Measurements from ENCODE around the gene FAM162A.

Gene FAM162A

DNA sequence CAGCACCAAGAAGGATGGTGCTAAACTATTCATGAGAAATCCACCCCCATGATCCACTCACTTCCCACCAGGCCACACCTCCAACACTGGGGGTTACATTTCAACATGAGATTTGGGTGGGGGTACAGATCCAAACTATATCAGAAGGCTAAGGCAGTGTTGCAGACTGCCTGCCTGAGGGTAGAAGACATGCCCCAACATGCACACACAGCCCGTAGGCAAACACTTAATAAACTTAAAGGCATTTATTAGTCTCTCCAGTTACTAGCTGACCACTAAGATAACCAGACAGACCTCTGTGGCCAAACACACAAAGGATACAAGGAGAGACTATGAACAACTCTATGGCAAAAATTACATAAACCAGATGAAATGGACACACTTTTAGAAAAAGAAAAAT lies 10.2 kb downstream of the FAM162A start:
- TF ChIP-seq, protein P1, sequence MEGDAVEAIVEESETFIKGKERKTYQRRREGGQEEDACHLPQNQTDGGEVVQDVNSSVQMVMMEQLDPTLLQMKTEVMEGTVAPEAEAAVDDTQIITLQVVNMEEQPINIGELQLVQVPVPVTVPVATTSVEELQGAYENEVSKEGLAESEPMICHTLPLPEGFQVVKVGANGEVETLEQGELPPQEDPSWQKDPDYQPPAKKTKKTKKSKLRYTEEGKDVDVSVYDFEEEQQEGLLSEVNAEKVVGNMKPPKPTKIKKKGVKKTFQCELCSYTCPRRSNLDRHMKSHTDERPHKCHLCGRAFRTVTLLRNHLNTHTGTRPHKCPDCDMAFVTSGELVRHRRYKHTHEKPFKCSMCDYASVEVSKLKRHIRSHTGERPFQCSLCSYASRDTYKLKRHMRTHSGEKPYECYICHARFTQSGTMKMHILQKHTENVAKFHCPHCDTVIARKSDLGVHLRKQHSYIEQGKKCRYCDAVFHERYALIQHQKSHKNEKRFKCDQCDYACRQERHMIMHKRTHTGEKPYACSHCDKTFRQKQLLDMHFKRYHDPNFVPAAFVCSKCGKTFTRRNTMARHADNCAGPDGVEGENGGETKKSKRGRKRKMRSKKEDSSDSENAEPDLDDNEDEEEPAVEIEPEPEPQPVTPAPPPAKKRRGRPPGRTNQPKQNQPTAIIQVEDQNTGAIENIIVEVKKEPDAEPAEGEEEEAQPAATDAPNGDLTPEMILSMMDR (IDR thresholded peaks at IDR 0.05; ENCODE audit: insufficient read depth, low read depth, low read length, missing control alignments), result no peak
- DNase-seq (ENCODE audit: low read depth), result peak; percentile 52
- H3K4me3 ChIP-seq (ENCODE audit: low read length), result no peak overlapping the region

DNA sequence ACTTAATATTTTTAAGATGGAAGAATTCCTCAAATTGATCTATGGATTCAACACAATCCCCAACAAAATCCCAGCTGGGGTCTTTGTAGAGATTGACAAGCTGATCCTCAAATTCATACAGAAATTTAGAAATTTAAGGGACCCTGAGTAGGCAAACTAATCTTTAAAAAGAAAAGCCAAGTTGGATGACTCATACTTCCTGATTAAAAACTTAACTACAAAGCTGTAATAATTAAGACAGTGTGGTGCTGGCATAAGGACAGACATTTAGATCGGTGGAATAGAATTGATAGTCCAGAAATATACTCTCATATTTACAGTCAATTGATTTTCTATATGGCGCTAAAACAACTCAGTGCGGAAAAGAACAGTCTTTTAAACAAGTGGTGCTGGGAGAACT lies 11.6 kb downstream of the FAM162A start:
- H3K4me3 ChIP-seq (ENCODE audit: low read length), result no peak overlapping the region
- DNase-seq (ENCODE audit: low read depth), result no peak
- TF ChIP-seq, protein P1 (IDR thresholded peaks at IDR 0.05; ENCODE audit: insufficient read depth, low read depth, low read length, missing control alignments), result no peak

DNA sequence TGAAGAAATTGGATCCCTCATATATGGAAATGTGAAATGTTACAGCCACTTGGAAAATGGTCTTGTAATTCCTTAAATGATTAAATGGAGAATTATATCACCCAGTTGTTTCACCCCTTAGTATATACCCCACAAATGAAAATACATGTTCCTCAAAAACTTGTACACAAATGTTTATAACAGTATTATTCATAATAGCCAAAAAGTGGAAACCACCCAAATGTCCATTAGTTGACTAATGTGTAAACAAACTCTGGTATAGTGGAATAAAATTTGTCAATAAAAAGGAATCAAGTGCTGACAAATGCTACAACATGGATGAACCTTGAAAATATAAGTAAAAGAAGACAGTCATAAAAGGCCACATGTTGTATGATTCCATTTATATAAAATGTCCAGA lies 12.5 kb downstream of the FAM162A start:
- no peak for DNase-seq (ENCODE audit: low read depth)
- TF ChIP-seq, protein P1 (IDR thresholded peaks at IDR 0.05; ENCODE audit: insufficient read depth, low read depth, low read length, missing control alignments), result no peak
- no peak overlapping the region for H3K4me3 ChIP-seq (ENCODE audit: low read length)

- H3K4me3 ChIP-seq (ENCODE audit: low read length), result no peak overlapping the region
- DNase-seq (ENCODE audit: low read depth), result no peak
- TF ChIP-seq, protein P1 (IDR thresholded peaks at IDR 0.05; ENCODE audit: insufficient read depth, low read depth, low read length, missing control alignments), result no peak
Observed at GRCh38 chr3:122397201-122397600, 13.2 kb downstream of the FAM162A start.

DNA sequence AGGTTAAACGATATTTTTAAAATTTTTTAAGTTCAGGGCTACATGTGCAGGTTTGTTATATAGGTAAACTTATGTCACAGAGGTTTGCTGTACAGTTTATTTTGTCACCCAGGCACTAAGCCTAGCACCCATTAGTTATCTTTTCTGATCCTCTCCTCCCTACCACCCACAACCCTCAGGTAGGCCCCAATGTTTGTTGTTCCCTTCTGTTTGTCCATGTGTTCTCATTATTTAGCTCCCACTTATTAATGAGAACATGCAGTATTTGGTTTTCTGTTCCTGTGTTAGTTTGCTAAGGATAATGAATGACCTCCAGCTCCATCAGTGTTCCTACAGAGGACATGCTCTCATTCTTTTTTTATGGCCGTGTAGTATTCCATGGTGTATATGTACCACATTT lies 14.9 kb downstream of the FAM162A start:
- TF ChIP-seq, protein P1 (IDR thresholded peaks at IDR 0.05; ENCODE audit: insufficient read depth, low read depth, low read length, missing control alignments), result no peak
- no peak overlapping the region for H3K4me3 ChIP-seq (ENCODE audit: low read length)
- no peak for DNase-seq (ENCODE audit: low read depth)

GRCh38 chr3:122403489-122403888 lies 19.5 kb downstream of the FAM162A start:
- H3K4me3 ChIP-seq (ENCODE audit: low read length), result no peak overlapping the region
- DNase-seq (ENCODE audit: low read depth), result peak; percentile 67
- TF ChIP-seq, protein P1 (IDR thresholded peaks at IDR 0.05; ENCODE audit: insufficient read depth, low read depth, low read length, missing control alignments), result no peak

GRCh38 chr3:122405015-122405414 lies 21.0 kb downstream of the FAM162A start:
- TF ChIP-seq, protein P1 (IDR thresholded peaks at IDR 0.05; ENCODE audit: insufficient read depth, low read depth, low read length, missing control alignments), result no peak

More at GRCh38 chr3:122405015-122405414, 21.0 kb downstream of the FAM162A start:
- no peak for DNase-seq (ENCODE audit: low read depth)
- no peak overlapping the region for H3K4me3 ChIP-seq (ENCODE audit: low read length)
